ENCODE data around the gene IL36G.

Gene IL36G

DNA sequence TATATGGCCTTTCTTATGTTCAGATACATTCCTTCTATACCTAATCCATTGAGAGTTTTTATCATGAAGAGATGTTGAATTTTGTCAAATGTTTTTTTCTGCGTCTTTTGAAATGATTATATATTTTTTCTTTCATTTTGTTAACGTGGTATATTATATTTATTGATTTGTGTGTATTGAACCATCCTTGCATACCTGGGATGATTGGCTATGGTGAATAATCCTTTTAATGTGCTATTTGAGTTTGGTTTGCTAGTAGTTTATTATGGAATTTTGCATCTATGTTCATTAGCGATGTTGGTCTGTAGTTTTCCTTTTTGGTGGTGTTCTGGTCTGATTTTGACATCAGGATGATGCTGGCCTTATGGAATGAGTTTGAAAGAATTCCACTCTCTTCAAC lies 11.8 kb downstream of the IL36G start:
- in situ Hi-C loops (cut with HindIII; ENCODE audit: low sequenced_read_pairs): no loop called here
- no peak for DNase-seq (ENCODE audit: low read depth)
- H3K4me3 ChIP-seq (ENCODE audit: low read depth, low read length): no peak overlapping the region
- TF ChIP-seq, protein P1, sequence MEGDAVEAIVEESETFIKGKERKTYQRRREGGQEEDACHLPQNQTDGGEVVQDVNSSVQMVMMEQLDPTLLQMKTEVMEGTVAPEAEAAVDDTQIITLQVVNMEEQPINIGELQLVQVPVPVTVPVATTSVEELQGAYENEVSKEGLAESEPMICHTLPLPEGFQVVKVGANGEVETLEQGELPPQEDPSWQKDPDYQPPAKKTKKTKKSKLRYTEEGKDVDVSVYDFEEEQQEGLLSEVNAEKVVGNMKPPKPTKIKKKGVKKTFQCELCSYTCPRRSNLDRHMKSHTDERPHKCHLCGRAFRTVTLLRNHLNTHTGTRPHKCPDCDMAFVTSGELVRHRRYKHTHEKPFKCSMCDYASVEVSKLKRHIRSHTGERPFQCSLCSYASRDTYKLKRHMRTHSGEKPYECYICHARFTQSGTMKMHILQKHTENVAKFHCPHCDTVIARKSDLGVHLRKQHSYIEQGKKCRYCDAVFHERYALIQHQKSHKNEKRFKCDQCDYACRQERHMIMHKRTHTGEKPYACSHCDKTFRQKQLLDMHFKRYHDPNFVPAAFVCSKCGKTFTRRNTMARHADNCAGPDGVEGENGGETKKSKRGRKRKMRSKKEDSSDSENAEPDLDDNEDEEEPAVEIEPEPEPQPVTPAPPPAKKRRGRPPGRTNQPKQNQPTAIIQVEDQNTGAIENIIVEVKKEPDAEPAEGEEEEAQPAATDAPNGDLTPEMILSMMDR (IDR thresholded peaks at IDR 0.05; ENCODE audit: low read depth, low read length, missing control alignments): no peak

DNA sequence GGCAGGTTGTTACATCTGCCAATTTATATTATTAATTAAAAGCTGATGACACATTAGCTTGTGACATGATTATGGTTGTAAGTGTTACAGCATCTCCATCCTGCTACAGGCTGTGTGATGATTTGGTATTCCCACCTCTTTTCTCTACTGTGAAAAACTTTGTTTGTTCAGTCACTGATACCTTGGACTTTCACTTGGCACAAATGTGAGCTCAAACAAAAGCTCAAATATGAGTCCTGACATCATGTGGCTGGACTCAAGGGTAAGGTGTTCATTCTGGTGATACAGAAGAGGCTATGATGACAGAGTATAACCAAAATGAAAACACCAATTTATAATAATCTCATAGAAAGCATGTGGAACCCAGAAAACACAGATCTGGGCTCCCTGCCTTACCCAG lies 16.0 kb downstream of the IL36G start:
- no peak overlapping the region for H3K4me3 ChIP-seq (ENCODE audit: low read depth, low read length)
- TF ChIP-seq, protein P1 (IDR thresholded peaks at IDR 0.05; ENCODE audit: low read depth, low read length, missing control alignments): no peak
- DNase-seq (ENCODE audit: low read depth): no peak
- in situ Hi-C loops (cut with HindIII; ENCODE audit: low sequenced_read_pairs): no loop called here

DNA sequence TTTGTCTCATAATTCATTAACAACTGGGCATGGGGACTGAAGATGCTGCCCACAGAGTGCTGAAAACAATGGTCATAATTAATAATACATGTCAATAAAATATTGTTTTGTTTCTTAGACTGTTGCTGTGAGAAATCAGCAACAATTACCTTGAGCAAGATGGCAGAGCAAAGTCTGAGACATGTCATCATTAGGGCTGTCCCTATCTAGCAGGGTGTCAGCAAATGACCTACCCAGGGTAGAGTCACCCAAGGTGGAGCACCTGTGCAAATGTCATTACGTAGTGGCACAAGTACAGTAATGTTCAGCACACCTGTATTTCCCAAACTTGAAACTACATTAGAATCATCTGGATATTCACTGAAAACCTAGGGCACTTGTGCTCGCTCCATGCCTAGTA lies 16.8 kb downstream of the IL36G start:
- in situ Hi-C loops (cut with HindIII; ENCODE audit: low sequenced_read_pairs): no loop called here
- H3K4me3 ChIP-seq (ENCODE audit: low read depth, low read length): no peak overlapping the region
- TF ChIP-seq, protein P1 (IDR thresholded peaks at IDR 0.05; ENCODE audit: low read depth, low read length, missing control alignments): no peak
- DNase-seq (ENCODE audit: low read depth): no peak

DNA sequence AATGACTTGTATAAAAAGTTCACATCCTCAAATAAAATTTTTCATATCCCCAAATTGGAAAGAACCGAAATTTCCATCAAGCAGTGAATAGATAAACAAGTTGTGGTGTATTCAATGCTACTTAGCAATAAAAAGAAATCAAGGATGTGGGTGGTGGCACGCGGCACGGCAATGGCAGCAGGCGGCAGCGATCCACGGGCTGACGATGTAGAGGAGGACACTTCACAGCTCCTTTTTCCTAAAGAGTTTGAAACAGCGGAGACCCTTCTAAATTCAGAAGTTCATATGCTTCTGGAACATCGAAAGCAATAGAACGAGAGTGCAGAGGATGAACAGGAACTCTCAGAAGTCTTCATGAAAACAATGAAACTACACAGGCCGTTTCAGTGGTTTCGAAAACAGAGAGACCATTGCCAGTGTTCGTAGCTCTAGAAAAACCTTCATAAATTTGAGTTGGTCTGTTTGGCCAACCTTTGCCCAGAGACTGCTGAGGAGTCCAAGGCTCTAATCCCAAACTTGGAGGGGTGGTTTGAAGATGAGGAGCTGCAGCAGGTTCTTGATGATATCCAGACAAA lies 17.6 kb downstream of the IL36G start:
- no peak for DNase-seq (ENCODE audit: low read depth)
- TF ChIP-seq, protein P1 (IDR thresholded peaks at IDR 0.05; ENCODE audit: low read depth, low read length, missing control alignments): no peak
- H3K4me3 ChIP-seq (ENCODE audit: low read depth, low read length): no peak overlapping the region
- in situ Hi-C loops (cut with HindIII; ENCODE audit: low sequenced_read_pairs): no loop called here

DNA sequence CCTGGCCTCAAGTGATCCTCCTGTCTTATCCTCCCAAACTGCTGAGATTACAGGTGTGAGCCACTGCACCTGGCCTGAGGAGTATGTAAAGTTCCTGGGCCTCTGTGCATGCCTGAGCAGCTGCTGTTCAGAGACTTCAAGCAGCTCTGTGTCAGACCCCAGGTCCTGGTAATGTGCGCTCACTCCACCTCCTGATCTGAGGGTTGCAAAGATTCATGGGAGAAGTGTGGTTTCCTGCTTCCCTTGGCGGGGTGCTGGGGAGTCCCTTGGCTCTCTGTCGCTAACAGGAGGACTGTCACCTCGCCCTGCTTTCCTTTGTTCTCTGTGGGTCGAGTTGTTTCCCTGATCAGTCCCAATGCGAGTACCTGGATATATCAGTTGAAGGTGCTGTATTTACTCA lies 18.8 kb downstream of the IL36G start:
- TF ChIP-seq, protein P1 (IDR thresholded peaks at IDR 0.05; ENCODE audit: low read depth, low read length, missing control alignments): no peak
- DNase-seq (ENCODE audit: low read depth): no peak
- in situ Hi-C loops (cut with HindIII; ENCODE audit: low sequenced_read_pairs): no loop called here
- no peak overlapping the region for H3K4me3 ChIP-seq (ENCODE audit: low read depth, low read length)

DNA sequence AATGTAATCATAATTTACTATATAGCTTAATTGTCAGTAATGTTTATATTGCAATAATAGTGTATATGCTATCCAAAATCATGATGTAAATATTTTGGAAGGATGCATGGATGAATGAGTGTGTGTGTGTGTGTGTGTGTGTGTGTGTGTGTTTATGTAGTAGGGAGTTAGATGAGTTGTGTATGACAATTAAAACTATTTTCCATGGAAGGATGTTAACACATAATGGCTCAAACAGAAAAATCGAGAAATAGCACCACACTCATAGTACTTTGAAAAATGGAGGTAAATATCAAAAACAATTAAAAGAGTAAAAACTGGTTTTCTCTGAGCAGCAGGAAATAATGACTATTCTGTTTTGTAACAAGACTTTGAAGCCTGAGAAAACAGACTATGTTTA lies 19.3 kb downstream of the IL36G start:
- TF ChIP-seq, protein P1 (IDR thresholded peaks at IDR 0.05; ENCODE audit: low read depth, low read length, missing control alignments): no peak
- no peak for DNase-seq (ENCODE audit: low read depth)
- no peak overlapping the region for H3K4me3 ChIP-seq (ENCODE audit: low read depth, low read length)
- in situ Hi-C loops (cut with HindIII; ENCODE audit: low sequenced_read_pairs): no loop called here

DNA sequence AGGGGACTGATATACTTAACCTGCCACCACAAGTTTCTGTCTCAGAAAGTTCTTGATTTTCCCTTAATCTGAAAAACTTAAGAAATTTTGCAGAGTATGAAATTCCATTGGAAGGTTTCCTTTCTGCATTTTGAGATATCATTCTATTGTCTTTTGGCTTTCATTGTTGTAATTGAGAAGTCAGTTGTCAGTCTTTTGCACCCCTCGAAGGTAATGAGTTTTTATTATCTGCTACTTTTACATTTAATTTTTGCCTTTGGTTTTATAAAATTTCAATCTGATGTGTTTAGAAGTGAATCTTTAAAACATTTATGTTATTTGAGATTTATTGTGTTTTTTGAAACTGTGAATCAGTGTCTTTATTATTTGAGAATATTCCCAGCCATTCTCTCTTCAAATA lies 22.6 kb downstream of the IL36G start:
- H3K4me3 ChIP-seq (ENCODE audit: low read depth, low read length): no peak overlapping the region
- TF ChIP-seq, protein P1 (IDR thresholded peaks at IDR 0.05; ENCODE audit: low read depth, low read length, missing control alignments): no peak
- DNase-seq (ENCODE audit: low read depth): no peak
- in situ Hi-C loops (cut with HindIII; ENCODE audit: low sequenced_read_pairs): no loop called here
